A204.1 (cell line): ENCODE results near the gene ANKLE2.

Experiments used
- FAIRE-seq: peaks from 2 replicates; lab custom pipeline; 2012; peaks lifted over from hg19 to GRCh38; lab: Jason Lieb, UNC

ANKLE2 gene

GRCh38 chr12:132686825-132687210, 74.8 kb downstream of the ANKLE2 start:
- FAIRE-seq, result no peak

- no peak for FAIRE-seq
Observed at GRCh38 chr12:132685400-132685799, 76.2 kb downstream of the ANKLE2 start.

GRCh38 chr12:132677492-132677891, 84.1 kb downstream of the ANKLE2 start:
- no peak for FAIRE-seq

DNA sequence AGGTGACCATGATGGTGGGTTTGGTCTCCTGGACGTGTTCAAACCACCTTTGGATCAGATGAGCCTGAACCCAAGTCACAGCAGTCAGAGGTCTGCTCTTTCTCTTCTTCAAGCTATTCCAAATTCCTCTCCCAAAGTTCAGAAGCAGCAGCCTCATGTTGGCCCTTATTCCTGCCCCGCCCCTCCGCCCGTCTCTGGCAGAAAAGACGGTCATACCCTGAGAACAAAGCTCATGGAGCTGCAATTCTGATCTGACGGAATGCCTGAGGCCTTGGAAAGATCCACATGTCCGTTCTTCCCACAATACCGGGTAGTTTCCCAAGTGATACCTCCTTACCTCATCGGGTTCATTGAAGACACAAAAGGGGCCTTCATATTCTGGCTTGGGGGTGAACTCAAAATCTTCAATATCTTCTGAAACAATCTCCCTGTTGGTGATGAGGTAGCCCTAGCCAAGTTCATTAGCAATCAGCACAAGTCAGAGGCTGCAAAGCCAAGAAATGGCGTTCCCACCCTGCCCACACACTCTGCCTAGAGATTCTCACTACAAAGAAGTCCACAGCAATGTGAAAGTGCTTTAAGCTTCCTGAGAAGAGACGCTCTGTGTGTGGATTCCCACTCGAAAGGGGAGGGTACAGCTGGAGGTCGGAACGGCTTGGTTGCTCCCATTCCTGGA, 85.7 kb downstream of the ANKLE2 start:
- FAIRE-seq, result no peak
